ENCODE measurements around the gene QRSL1. TPM values are rescaled to one million over a fixed set of nuclear protein-coding genes. Genes with fewer than 3 reads are reported as not detected.

QRSL1 gene
- total RNA-seq, 1 donor from 2014 or later: 14.8 TPM

Other genes with a start within 250 kb of the QRSL1 start
- gene RTN4IP1, start 80 bp upstream of the QRSL1 start, total RNA-seq: 9.9 and 10.6 TPM in 2 replicates